Measurements from ENCODE around the gene CREB5.

DNA sequence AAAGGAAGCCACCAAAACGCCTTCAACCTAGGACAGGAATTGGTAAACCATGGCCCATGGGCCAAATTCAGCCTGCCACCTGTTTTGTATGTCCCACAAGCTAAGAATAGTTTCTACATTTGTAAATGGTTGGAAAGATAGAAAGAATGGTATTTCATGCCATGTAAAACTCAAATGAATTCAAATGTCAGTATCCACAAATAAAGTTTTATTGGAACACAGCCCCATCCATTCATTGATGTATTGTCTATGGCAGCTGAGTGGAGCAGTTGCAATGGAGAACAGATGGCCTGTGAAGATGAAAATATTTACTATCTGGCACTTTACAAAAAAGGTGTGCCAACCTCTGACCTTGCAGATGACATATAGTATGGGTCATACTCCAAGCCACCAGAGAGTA lies 236.9 kb downstream of the CREB5 start:
- no peak for TF ChIP-seq POLR2A (IDR thresholded peaks at IDR 0.05; ENCODE audit: low read depth, low read length)
- TF ChIP-seq, protein P1, sequence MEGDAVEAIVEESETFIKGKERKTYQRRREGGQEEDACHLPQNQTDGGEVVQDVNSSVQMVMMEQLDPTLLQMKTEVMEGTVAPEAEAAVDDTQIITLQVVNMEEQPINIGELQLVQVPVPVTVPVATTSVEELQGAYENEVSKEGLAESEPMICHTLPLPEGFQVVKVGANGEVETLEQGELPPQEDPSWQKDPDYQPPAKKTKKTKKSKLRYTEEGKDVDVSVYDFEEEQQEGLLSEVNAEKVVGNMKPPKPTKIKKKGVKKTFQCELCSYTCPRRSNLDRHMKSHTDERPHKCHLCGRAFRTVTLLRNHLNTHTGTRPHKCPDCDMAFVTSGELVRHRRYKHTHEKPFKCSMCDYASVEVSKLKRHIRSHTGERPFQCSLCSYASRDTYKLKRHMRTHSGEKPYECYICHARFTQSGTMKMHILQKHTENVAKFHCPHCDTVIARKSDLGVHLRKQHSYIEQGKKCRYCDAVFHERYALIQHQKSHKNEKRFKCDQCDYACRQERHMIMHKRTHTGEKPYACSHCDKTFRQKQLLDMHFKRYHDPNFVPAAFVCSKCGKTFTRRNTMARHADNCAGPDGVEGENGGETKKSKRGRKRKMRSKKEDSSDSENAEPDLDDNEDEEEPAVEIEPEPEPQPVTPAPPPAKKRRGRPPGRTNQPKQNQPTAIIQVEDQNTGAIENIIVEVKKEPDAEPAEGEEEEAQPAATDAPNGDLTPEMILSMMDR (IDR thresholded peaks at IDR 0.05; ENCODE audit: extremely low read depth in 1 of 2, insufficient read depth in 1 of 2, low read depth in 1 of 2, low read length in 2 of 2), result no peak
- TF ChIP-seq, protein P2, sequence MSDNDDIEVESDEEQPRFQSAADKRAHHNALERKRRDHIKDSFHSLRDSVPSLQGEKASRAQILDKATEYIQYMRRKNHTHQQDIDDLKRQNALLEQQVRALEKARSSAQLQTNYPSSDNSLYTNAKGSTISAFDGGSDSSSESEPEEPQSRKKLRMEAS (IDR thresholded peaks at IDR 0.05; ENCODE audit: insufficient read depth, insufficient read length), result no peak

Data from endothelial cell of umbilical vein (primary cell).